RWPE2 (cell line): ENCODE results near the gene MARCHF4.

Source experiments
- ATAC-seq: fragments of 200-7000 bp; cut with Tn5 transposase; 3 replicates; pipeline ENCODE4 v1.9.1; 2021; ENCODE audit warnings: low read depth
- DNase-seq: peaks from one replicate; pipeline ENCODE4 v3.0.0-alpha.2; 2020; ENCODE audit warnings: low spot score
- H3K27ac ChIP-seq: fragments of 450-650 bp; 2 replicates; pipeline ENCODE4 v1.5.1; 2017; ENCODE audit warnings: mild to moderate bottlenecking; ENCODE audit not compliant: poor library complexity, severe bottlenecking
- H3K27me3 ChIP-seq: fragments of 250-450 bp; sonication (Bioruptor Pico); 2 replicates; pipeline ENCODE4 v1.5.1; 2021; ENCODE audit warnings: mild to moderate bottlenecking, moderate library complexity; ENCODE audit not compliant: insufficient read depth, poor library complexity, severe bottlenecking
- H3K36me3 ChIP-seq: fragments of 250-450 bp; sonication (Bioruptor Pico); 2 replicates; pipeline ENCODE4 v1.5.1; 2020; ENCODE audit warnings: low read depth, mild to moderate bottlenecking, moderate library complexity
- H3K4me1 ChIP-seq: fragments of 250-450 bp; sonication (Bioruptor Pico); 2 replicates; pipeline ENCODE4 v1.5.1; 2021; ENCODE audit warnings: mild to moderate bottlenecking, moderate library complexity; ENCODE audit not compliant: insufficient read depth, poor library complexity, severe bottlenecking
- H3K4me3 ChIP-seq: fragments of 250-450 bp; sonication (Bioruptor Pico); 2 replicates; pipeline ENCODE4 v1.5.1; 2021; ENCODE audit warnings: mild to moderate bottlenecking, moderate library complexity; ENCODE audit not compliant: severe bottlenecking
- H3K9me3 ChIP-seq: fragments of 250-450 bp; sonication (Bioruptor Pico); 2 replicates; pipeline ENCODE4 v1.5.1; 2021; ENCODE audit warnings: mild to moderate bottlenecking, moderate library complexity; ENCODE audit not compliant: severe bottlenecking
- CTCF ChIP-seq: fragments of 450-650 bp; IDR thresholded peaks from one replicate; pipeline ENCODE4 v1.5.1; 2017; ENCODE audit warnings: mild to moderate bottlenecking, moderate library complexity; ENCODE audit not compliant: poor library complexity, severe bottlenecking

The MARCHF4 gene

GRCh38 chr2:216371721-216372702 is at the start of gene MARCHF4:
MARCHF4 (minus strand) TSS chr2:216372483; CDS start chr2:216370260, 2,223 bp downstream.
- DNase-seq (peak; percentile 88), ATAC-seq (peak; percentile 66)
- Histone ChIP-seq H3K9me3 (no peaks in the 10 kb centered on the region), H3K4me1 (peaks cover 34% of the 10 kb centered on the region), H3K36me3 (no peaks in the 10 kb centered on the region), H3K27me3 (no peaks in the 10 kb centered on the region), H3K4me3 (peak within 1 kb of the TSS; percentile 35), H3K27ac (peak within 1 kb of the TSS; percentile 92)
- TF ChIP-seq CTCF, result no peak

- H3K9me3 ChIP-seq, result no peaks in the 10 kb centered on the region
- H3K27ac ChIP-seq, result no peak overlapping the region
- peaks cover 56% of the 10 kb centered on the region for H3K36me3 ChIP-seq
- no peak for ATAC-seq
- no peaks in the 10 kb centered on the region for H3K27me3 ChIP-seq
- no peak for DNase-seq
- H3K4me1 ChIP-seq, result no peaks in the 10 kb centered on the region
- no peak overlapping the region for H3K4me3 ChIP-seq
- TF ChIP-seq CTCF, result no peak
Measured at GRCh38 chr2:216420367-216421101, 48.3 kb upstream of the MARCHF4 start.

GRCh38 chr2:216418981-216419380 is 46.7 kb upstream of the MARCHF4 start:
- Histone ChIP-seq H3K9me3 (no peaks in the 10 kb centered on the region), H3K4me3 (no peak overlapping the region), H3K27me3 (no peaks in the 10 kb centered on the region), H3K36me3 (peaks cover 50% of the 10 kb centered on the region), H3K4me1 (no peaks in the 10 kb centered on the region), H3K27ac (no peak overlapping the region)
- no peak for ATAC-seq
- DNase-seq, result no peak
- TF ChIP-seq CTCF, result no peak

- H3K36me3 ChIP-seq, result peaks cover 38% of the 10 kb centered on the region
- H3K27ac ChIP-seq, result no peak overlapping the region
- ATAC-seq (no peak), DNase-seq (no peak)
- no peaks in the 10 kb centered on the region for H3K27me3 ChIP-seq
- H3K4me3 ChIP-seq, result no peak overlapping the region
- TF ChIP-seq CTCF, result no peak
- no peaks in the 10 kb centered on the region for H3K9me3 ChIP-seq
- H3K4me1 ChIP-seq, result peaks cover under 1% of the 10 kb centered on the region
Measured at GRCh38 chr2:216416571-216417307, 44.5 kb upstream of the MARCHF4 start.
